Stimulated activated CD4-positive, alpha-beta T cell treated with anti-CD3 and anti-CD28 coated beads, Interleukin-15, amount 100 ng/mL, for 1 hour (primary cell): ENCODE measurements around the gene FXYD6.
"Not testable (repeated sequence)": the region's sequence is repeated elsewhere in the genome, so short reads cannot be mapped to it uniquely, and the experiment has no call there.

Experiments used
- DNase-seq, 2 donors: peaks; one replicate each; pipeline ENCODE4 v3.0.0-alpha.2; 2020; ENCODE audit warnings: low read depth in 1 of 2, low spot score in 1 of 2

FXYD6 gene

DNA sequence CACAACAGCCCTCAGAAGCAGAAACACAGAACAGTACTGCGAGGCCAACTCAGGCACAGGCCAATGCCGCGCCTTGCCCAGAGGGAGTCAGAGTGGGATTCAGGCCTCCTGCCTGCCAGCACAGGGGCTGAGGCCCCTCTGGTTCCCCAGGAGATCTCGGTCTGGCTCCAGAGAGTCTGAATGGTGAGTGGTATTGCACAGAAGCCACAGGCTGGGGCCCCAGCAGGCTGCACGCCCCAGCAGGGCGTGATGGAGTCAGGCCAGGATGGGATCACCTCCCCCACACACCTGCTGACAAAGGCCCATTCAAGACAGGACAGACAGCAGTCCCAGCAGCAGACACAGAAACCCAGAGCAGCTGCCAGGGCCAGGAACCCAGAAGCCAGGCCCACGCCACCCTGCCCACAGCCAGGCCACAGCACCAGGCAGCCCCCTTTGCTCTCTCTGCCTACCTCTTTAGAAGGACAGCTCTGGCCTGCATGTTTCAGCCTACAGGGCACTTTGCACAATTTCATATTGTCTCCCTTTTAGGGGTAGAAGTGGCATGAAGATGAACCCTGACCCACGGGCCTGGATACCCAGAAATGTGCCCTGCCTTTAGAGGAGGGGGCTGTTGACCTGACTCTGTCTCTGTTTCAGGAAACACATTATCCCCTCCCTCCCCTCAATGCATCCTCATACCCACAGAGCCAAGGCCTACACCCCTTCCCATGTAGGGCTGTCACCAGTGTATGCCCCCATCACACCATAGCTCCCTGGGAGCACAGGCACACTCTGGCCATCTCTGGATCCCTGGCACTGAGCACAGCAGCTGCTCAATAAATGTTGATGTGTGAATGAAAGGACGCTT is 6.1 kb downstream of the FXYD6 start:
- no peak for DNase-seq

DNA sequence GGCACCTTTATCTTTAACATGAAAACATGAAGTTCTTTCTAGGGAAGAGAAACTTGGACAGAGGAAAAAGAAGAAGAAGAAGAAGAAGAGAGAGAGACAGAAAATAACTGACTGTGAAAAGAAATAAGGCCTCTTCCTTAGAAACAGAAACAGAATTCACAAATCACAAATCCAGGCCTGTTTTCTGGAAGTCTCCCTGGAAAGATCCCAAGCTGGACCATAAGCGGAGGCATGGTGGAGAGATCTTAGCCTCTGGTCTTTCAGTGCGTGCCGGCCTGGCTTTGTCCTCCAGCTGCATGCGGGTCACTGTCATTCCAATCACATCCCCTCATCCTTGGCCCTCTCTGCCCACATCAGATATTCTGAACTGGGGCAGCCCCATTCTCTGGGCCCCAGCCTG is 6.9 kb downstream of the FXYD6 start:
- no peak for DNase-seq

DNA sequence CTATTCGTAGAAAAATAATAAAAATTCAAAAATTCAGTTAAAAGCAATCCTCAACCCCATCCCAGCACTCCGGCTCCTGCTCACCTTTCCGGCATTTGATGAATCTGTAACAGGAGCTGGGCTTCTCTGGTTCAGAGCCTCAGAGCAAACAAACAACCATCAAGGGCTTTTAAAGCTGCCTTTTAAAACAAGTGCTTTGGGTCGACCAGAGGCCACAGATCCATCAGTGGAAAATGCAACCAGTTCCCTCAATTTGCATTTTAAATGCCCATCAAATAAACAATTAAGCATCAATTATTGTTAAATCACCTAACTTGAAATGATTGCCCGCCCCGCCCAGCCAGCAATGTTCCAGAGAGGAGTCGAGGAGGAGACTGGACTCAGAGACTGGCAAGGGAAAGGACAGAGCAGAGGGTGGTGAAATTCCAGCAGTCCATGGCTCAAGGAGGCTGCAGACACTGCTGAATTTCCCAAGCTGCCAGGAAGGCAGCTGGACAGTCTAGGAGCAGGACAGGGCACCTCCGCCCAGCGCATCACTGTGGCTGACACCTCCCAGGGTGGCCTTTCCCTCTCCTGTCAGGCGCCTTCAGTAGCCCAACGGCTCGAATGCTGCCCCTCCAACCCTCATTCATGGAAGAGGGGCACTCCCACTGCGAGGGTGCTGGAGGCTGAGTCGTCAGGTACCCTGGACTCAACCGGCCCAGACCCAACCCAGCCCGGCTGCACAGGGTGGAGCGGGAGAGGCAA is 7.5 kb downstream of the FXYD6 start:
- DNase-seq: no peak

DNA sequence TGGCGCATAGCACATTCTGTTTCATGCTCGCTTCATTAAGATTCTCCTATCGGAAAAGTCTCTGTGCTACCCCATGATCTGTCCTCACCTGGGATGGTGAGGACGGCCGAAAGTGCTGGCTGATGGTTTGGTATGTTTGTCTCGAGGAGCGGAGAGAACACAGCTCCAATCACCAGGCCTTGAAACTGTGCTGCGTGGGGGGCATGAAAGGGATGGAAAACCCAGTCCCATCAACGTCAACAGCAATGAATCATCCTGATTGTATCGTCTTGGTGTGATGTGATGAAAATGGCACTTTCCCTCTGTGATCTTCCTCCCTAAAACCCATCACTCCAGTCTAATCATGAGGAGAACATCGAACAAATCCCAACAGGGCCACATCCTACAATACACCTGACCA is 8.4 kb downstream of the FXYD6 start:
- no peak for DNase-seq

DNA sequence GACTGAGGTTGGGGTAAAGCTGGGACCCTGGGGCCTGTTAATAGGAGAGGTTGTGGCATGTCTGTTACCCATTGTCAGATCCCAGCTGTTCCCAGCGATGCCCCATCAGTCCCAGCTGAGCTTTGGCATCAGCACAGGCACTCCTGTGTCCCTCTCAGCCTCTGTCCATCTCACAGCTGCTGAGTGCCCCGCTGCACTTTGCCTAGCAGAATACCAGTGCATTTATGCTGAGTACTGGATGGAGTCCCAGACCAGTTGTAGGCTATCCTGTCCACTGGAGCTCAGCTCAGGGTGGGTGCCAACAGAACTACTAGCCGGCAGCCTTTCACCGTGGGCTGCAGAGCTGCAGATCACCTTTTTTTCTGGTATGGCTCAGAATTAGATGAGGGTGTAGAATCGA is 9.9 kb downstream of the FXYD6 start:
- no peak for DNase-seq

DNA sequence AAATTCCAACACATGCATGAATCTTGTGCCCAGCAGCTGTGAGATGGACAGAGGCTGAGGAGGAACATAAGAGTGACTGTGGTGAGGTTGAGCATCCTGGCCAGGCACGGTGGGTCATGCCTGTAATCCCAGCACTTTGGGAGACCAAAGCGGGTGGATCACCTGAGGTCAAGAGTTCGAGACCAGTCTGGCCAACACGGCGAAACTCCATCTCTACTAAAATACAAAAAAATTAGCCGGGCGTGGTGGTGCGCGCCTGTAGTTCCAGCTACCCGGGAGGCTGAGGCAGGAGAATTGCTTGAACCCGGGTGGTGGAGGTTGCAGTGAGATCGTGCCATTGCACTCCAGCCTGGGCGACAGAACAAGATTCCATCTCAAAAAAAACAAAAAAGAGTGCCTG is 10.9 kb downstream of the FXYD6 start:
- not testable (repeated sequence) for DNase-seq

DNA sequence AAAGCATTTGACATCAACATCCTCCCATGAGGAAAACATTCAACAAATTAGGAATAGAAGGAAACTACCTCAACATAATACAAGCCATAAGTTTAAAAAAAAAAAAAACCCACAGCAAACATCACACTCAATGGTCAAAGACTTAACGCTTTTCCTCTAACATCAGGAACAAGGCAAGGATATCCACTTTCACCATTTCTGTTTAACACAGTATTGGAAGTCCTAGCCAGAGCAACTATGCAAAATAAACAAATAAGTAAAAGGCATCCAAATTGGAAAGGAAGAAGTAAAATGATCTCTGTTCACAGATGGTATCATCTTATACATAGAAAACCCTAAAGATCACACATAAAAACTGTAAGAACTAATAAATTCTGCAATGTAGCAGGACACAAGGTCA is 13.1 kb downstream of the FXYD6 start:
- no peak for DNase-seq

DNA sequence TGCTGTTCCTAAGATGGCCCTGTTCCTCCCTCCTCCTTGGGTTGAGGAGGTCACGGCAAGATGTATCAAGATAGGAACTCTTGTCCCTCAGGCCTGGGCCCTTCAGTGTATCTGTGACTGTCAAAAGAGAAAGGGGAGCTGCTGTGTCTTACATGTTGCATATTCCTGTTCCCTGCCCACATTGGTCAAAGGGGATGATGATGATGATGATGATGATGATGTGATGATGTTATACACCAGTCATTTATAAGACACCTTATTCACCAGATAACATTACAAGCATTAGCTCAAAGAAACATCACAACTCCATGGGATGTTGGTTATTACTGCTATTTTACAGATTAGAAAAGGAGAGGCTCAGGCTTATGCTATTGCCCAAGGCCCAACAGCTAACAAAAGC is 13.7 kb downstream of the FXYD6 start:
- no peak for DNase-seq

DNA sequence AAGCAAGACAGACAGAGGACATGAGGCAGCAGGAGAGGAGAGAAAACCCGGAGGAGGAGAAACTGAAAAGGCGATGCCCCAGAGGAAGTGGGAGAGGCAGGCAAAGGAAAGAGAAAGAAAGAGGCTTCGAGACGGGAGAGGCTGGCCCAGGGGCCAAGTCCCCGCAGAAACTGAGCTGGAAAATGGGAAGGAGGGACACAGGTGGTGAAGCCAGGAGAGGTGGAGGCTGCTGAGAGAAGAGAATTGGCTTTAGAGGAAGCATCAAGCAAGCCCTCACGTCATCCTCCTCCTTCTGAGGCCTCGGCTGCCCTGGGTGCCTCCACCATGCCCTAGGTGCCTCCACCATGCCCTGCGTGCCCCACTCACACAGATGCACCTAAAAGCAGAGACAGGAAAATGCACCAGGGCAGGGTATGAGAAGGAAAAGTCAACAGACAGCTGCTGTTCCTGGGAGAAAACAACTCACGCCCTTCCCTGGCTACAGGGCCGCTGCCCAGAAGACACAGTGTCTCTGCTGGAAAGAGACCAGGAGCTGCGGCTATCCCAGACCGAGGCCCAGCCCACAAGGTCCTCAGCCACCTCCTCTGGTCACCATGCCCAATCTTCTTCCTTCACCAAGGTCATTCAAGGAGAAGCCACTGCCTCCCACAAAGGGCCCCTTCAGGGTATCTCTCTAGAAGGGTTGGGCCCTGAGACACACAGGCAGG is 14.3 kb downstream of the FXYD6 start:
- DNase-seq: no peak

DNA sequence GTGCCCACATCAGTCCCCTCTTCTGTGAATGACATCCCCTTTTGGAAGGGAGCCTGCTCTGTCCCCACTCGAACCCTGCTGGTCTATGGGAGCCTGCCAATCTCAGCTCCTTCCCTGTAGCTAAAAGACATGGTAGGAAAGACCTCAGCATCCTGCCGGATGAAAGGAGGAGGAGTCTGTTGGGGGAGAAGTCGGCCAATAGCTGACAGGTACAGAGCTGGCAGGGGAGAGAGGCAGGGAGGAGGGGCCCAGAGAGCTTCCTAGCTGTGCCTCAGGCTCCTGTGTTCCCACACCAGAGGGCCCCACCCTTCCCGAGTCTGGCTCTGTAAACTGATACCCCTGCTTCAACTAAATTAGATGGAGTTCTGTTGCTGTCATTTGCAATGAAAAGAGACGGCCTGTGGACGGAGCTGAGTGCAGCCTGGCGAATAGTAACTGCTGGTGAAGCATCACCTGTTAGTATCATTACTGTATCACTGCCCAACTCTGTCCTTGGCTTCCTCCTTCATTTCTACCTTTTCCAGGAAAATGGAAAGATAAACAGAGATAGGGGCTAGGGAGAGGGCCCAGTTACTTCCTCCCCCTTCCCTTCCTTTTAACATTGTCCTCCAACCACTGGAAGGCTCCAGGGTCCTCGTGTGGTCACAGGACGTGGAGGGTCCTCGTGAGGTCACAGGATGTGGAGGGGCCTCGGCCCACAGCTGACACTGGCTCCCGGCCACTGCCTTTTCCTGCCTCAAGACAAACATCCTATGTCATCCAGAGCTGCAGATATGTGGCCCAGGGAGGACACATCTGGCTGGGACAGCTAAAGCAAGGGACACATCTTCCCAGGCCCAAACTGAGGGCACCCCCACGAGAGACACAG is 15.1 kb downstream of the FXYD6 start:
- DNase-seq: no peak

DNA sequence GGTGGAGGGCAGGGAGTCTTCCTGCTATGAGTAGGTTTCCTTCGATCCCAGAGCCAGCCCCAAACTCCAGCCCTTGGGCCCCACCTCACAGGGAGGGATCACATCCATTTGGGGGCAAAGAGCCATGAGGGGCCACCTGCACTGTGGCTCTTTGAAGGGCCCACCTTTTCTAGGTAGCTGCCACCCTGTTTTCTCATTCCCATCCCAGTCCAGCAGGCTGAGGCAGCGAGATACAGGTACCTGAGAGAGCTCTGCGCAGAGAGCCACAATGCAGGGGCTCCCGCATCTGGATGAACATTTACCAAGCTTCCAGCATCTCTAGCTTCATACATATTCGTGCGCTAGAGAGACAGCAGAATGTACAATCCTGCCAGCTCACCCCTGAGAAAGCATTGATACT is 16.3 kb downstream of the FXYD6 start:
- DNase-seq: no peak

DNA sequence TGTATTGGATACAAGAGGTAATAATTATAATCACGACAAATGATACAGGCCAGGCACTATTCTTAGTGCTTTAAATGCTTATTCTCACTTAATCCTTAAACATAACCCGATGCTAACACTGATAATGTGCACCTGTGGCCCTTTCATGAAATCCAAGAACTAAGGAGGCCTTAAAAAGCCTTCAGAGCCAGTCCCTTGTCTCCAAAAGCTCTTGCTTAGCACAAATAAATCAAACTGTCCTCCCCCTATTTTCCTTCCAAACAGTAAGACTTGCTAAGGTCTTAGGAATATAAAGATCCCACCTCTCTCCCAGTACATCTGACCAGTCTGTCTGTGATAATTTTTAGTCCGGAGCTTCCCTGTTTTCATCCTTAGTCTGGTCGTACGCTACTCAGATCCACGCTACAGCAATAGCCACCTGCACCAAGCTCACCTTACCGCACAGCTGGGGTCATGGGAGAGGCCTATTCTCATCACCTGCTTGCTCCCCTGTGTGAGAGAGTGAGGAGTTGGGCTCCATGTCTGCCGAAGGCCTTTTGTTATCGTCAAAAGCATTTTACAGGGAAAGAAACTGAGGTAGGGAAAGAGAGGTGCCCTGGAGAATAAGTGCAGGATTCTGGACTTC is 16.9 kb downstream of the FXYD6 start:
- no peak for DNase-seq

DNA sequence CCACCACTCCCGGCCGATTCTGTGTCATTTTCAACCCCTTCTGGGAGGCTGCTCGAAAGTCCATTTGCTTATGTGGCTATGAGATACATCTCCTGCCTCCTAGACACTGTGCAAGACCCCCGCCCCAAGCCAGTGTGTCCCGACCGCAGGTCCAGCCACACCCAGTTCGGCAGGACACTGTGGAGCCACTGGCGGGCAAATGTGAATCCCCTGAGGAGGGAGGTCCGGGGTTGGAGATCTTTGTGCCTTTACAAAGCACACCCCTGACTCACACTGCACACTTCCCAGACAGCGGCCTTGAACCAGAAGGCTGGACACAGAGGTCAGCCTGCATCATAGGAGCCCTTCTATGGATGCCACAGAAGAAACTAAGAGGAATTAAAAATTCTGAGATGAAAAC is 17.4 kb downstream of the FXYD6 start:
- no peak for DNase-seq

DNA sequence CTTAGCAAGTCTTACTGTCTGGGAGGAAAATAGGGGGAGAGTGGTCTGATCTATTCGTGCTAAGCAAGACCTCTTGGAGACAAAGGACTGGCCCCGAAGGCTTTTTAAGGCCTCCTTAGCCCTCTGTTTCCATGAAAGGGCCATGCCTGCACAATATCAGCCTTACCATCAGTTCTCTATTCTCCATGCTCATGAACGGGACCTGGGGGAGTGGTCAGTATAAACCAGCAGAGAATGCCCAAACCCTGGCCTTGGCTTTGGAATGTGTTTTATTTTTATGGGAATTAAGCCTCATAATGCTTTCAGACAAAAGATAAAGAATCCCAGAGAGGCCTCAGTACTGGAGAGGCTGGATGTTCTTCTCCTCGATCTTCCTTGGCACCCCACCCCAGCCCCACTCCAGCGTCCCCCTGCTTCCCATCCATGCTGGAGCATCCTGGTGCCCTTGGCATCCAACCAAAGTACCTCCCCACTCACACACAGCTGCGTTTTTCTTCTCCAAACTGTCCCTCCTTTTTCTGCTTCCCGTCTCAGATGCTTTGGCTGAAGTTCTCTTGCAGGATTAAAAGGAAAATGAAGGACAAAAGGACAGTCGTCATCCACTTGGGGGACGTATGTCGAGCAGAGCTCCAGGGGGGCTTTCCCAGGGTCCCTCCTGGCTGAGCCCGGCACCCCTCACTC is 18.6 kb downstream of the FXYD6 start:
- DNase-seq: no peak

DNA sequence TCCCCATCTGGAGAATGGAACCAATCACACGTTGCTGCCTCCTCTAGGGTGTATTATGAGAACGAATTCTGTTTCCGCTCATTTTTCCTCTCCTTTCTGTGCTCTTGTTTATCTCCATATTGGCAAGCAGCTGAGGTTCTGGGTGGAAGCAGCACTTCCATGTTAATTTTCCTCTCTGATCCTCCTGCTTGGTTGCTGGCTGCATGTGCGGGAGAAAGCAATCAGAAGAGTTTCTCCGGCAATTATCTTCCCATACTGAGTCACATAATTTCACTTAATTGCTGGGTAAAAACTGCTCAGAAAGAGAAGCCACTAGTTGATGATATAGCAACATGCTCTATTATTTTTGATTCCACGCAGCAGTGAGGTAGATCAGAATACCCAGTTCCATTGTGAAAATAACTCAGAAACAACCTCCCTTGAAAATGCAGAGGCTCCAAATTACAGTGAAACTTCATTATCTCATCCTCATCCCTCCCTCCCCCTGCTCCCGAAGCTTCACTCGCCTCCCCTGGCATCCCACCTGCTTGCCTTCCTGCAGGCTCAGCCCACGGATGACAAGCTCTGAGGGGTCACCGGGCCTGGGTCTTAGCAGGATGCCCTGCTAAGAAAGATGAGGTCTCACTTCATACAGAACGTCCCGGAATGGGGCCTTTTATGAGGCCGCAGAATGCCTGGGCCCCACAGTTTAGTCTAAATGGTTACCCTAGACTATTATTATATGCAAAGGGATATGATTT is 20.4 kb downstream of the FXYD6 start:
- no peak for DNase-seq

DNA sequence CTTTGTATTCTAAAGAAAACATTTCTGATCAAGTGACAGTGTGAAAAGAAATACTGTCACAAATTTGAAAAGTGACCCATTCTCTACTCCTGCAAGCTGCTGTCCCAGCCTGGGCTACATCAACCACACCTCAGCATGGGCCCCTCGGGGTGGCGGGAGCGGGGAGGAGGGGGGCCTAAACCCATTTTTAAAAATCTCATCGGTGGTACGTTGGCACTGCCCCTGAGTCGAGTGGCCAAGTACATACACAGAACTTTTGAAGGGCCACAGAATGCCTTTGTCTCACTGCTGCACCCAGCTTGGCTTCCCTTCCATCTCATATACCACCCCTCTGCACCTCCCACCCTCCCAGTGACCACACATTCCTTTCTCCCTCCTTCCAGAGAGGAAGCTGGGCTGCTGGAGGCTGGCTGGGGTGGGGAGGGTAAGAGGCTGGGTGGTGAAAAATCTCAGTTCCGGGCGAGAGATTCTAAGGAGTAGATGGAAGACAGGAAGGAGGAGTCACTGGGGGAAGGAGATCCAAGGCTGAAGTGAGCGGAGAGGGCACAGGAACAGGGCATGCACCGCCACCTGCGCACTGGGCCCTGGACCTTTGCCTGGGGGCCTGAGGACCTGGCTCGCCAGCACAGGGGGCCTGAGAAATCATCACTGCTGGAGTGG is 21.1 kb downstream of the FXYD6 start:
- DNase-seq: no peak

DNA sequence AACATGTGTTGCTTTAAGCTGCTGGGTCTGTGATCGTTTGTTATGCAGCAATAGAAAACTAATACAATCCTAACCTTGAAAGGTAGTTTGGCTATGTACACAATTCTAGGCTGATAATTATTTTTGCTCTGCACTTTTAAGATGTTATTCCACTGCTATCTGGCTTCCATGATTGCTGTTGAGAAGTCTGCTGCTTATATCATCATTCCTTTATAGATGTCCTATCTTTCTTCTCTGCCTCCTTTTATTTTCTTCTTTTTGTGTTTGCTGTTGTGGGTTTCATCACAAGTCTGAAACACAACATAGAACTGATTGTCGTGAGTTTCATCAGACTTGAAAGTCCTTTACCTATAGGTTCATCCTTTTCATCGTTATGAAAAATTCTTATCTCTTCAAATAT is 24.1 kb downstream of the FXYD6 start:
- no peak for DNase-seq

DNA sequence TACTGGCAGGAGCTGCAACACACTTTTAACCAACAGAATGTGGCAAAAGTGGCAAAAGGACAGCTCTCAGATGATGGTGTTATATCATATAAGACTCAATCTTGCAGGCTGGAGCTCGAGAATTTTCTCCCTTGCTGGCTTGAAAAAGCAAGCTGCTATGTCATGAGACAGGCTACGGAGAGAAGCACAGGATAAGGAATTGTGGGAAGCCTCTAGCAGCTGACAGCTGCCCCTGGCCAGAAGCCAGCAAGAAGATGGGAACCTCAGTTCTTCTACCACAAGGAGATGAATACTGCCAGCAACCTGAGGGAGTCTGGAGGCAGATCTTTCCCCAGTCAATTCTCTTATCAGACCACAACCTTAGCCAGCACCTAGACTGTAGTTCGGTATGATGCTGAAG is 24.6 kb downstream of the FXYD6 start:
- DNase-seq: no peak

DNA sequence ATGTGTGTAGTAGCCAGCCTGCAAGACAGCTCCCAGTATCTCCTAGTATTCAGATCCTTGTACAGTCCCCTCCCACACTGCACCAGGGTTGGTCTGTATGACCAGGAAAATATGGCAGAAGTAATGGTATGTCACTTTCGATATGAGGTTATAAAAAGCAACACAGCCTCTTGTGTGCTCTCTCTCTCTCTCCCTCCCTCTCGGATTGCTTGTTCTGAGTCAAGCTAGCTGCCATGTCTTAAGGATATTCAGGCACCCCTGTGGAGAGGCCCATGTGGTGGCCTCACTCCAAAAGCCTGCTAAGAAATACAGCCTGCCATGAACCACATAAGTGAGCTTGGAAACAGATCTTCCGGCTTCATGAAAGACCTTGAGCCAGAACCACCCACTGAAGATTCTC is 25.4 kb downstream of the FXYD6 start:
- DNase-seq: no peak
